ENCODE results near the gene PEX5.
A peak's percentile ranks its signal among the peaks of the same experiment; 100 is the strongest.
"Not testable (repeated sequence)": the region's sequence is repeated elsewhere in the genome, so short reads cannot be mapped to it uniquely, and the experiment has no call there.

The PEX5 gene

GRCh38 chr12:7160183-7160582 lies 29.3 kb upstream of the PEX5 start:
- no peak for DNase-seq (ENCODE audit: low read depth, low spot score)

GRCh38 chr12:7161327-7161726 lies 28.2 kb upstream of the PEX5 start:
- DNase-seq (ENCODE audit: low read depth, low spot score), result no peak

- no peak for DNase-seq (ENCODE audit: low read depth, low spot score)
These were observed 27.7 kb upstream of the PEX5 start for GRCh38 chr12:7161811-7162210.

- DNase-seq (ENCODE audit: low read depth, low spot score), result no peak
These were observed 26.8 kb upstream of the PEX5 start for GRCh38 chr12:7162691-7163114.

- DNase-seq (ENCODE audit: low read depth, low spot score), result no peak
These were observed 19.5 kb upstream of the PEX5 start for GRCh38 chr12:7169951-7170350.

- DNase-seq (ENCODE audit: low read depth, low spot score), result no peak
These were observed 17.6 kb upstream of the PEX5 start for GRCh38 chr12:7171854-7172253.

GRCh38 chr12:7175493-7175892 lies 14.0 kb upstream of the PEX5 start:
- DNase-seq (ENCODE audit: low read depth, low spot score), result no peak

GRCh38 chr12:7176595-7176994 lies 12.9 kb upstream of the PEX5 start:
- DNase-seq (ENCODE audit: low read depth, low spot score), result no peak

GRCh38 chr12:7178481-7178880 lies 11.0 kb upstream of the PEX5 start:
- no peak for DNase-seq (ENCODE audit: low read depth, low spot score)

- DNase-seq (ENCODE audit: low read depth, low spot score), result no peak
These were observed 8.8 kb upstream of the PEX5 start for GRCh38 chr12:7180685-7181084.

- DNase-seq (ENCODE audit: low read depth, low spot score), result not testable (repeated sequence)
These were observed 3.4 kb upstream of the PEX5 start for GRCh38 chr12:7186058-7186457.

- DNase-seq (ENCODE audit: low read depth, low spot score), result peak; percentile 23
These were observed 706 bp upstream of the PEX5 start for GRCh38 chr12:7188562-7189397.

- no peak for DNase-seq (ENCODE audit: low read depth, low spot score)
These were observed 976 bp downstream of the PEX5 start for GRCh38 chr12:7190268-7191055.

- no peak for DNase-seq (ENCODE audit: low read depth, low spot score)
These were observed 4.2 kb downstream of the PEX5 start for GRCh38 chr12:7193674-7194073.

- no peak for DNase-seq (ENCODE audit: low read depth, low spot score)
These were observed 8.4 kb downstream of the PEX5 start for GRCh38 chr12:7197841-7198240.

GRCh38 chr12:7203109-7203508 lies 13.6 kb downstream of the PEX5 start:
- DNase-seq (ENCODE audit: low read depth, low spot score), result no peak

- DNase-seq (ENCODE audit: low read depth, low spot score), result no peak
These were observed 15.6 kb downstream of the PEX5 start for GRCh38 chr12:7205091-7205490.

GRCh38 chr12:7206691-7207090 lies 17.2 kb downstream of the PEX5 start:
- no peak for DNase-seq (ENCODE audit: low read depth, low spot score)

GRCh38 chr12:7207866-7208625 lies 18.6 kb downstream of the PEX5 start:
- DNase-seq (ENCODE audit: low read depth, low spot score), result no peak

- DNase-seq (ENCODE audit: low read depth, low spot score), result no peak
These were observed 20.5 kb downstream of the PEX5 start for GRCh38 chr12:7209958-7210357.

- DNase-seq (ENCODE audit: low read depth, low spot score), result no peak
These were observed 21.2 kb downstream of the PEX5 start for GRCh38 chr12:7210642-7211151.

- DNase-seq (ENCODE audit: low read depth, low spot score), result no peak
These were observed 23.2 kb downstream of the PEX5 start for GRCh38 chr12:7212678-7213077.
